NCI-H82 (cell line): ENCODE data around the gene ZNF254.
"Not testable (repeated sequence)": the region's sequence is repeated elsewhere in the genome, so short reads cannot be mapped to it uniquely, and the experiment has no call there.

Source experiments
- DNase-seq: peaks from one replicate; lab custom pipeline; 2025; lab: John Stamatoyannopoulos, UW

Gene ZNF254

GRCh38 chr19:24072720-24073119 lies 14.3 kb upstream of the ZNF254 start:
- no peak for DNase-seq

DNA sequence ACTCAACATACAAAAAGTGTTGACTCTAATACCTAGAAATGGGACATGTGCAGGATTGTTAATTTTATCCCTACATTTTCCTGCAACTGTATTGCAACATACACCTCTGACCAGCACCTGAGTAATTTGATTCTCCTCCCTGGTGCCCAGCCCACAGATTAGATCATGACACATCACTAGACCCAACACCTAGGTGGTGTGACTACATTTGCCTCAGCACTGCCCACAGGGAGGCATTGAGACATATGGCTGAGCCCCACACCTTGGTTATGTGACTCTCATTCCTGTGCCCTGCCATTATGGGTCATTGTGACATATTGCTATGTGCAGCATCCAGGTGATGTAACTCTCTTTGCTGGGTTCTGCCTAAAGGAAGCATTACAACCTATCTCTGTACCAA lies 13.2 kb upstream of the ZNF254 start:
- DNase-seq, result no peak

DNA sequence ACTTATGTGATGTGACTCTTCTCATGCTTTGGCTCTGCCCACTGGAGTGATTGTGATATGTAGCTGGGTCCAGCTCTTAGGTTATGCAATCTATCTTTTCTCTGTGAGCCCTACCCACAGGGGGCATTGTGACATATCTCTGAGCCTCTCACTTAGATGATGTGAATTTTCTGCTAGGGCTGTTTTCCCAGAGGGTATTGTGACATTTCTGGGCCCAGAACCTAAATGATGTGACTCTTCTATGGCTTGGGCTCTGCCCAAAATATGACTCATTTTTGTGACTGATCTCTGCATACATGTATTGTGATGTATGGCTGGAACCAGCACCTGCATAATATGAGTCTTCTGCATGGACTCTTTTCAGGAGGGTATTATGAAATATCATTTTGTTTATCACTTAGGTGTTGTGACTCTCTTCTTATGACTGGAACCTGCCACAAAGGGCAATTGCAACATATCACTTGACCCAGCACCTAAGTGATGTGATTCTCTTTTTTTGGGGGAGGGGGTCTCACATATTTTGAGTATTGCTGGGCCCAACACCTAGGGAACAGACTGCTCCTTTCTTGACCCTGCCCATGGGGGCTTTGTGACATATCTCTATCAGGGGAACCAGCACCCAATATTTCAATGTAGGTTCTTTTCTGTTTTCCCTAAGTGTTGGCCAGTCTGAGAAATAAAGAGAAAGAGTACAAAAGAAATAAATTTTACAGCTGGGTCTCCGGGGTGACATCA lies 12.1 kb upstream of the ZNF254 start:
- DNase-seq, result no peak

GRCh38 chr19:24075530-24075929 lies 11.5 kb upstream of the ZNF254 start:
- DNase-seq, result not testable (repeated sequence)

DNA sequence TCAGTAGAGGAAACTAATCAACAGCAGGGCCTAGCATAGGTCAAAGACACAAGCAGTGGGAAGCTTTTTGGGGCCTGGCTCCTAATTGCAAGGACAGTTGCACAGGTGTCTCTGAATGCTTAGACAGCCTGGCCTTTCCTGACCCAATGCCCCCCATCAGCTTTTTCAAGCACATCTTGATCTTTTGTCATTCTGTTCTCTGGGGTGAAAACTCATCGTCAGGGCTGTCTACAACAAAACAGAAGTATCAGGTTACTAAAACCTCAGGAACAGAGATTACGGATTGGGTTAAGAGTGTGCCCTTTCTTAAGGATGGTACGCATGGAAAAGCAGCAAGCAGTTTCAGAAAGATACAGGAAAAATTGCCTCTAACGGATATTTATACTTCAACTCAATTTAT lies 8.3 kb upstream of the ZNF254 start:
- DNase-seq, result peak; percentile 46

DNA sequence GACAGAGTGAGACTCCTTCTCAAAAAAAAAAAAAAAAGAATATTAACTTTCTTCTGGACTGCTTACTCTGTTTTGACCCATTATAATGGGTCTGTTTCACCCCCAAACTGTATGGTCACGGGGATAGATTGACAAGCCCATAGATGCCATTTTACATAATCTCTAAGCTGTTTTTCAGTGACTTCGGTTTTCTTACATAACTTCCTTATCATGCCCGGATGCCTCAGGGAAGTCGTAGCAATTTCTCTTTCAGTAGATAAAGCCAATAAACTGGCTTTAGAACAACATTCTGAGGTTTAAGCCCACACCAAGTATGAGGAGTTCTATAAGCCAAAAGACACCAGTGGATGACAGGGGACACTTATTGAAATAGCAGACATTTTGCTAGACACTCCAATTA lies 5.9 kb upstream of the ZNF254 start:
- DNase-seq, result no peak

GRCh38 chr19:24098359-24098758 lies 11.4 kb downstream of the ZNF254 start:
- DNase-seq, result no peak

DNA sequence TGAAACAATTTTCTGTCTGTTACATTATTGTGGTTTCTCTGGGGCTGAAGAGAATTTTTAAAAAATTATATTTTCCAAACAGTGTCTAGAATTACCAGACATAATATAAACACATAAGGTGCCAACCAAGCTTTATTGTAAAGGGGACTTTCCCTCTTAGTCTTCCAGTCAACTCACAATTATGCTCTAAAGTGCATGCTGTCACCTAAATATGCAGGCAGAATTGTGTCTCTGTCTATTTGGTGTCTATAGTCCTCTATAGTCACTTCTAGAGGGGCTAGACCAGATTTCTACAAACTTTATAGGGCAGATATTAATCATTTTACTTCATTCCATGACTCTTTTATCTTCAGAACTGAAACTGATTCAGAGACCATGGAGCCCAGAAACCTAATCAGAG lies 12.8 kb downstream of the ZNF254 start:
- DNase-seq, result no peak

GRCh38 chr19:24100597-24100996 lies 13.6 kb downstream of the ZNF254 start:
- not testable (repeated sequence) for DNase-seq

DNA sequence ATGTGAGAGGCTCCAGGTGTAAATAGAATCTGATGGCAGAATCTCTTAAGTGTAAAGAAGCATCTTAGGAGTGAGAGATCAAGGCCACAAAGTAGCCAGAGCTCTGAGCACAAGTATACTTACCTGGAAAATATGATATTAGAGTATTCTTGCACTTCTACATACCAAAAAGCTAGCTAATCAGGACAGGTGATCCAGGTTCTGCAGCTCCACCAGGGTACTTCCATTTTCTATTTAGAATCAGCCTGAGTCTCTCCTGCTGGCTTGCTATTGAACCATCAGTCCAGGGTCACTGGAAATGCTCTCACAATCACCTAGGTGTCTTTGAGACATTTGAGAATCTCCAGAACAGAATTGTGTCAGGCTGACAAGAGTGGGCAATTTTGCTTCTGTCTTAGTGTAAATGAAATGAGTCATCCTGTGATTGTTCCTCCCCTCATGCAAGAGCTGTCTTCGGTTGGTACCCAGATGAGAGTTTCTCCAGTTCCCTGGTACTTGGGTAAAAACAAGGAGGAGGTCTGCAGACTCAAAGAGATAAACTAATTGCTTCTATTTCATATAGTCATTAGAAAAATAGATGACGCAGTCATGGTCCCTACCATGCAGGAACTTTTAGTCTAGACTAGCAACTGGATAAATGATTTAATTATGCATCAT lies 14.6 kb downstream of the ZNF254 start:
- no peak for DNase-seq

DNA sequence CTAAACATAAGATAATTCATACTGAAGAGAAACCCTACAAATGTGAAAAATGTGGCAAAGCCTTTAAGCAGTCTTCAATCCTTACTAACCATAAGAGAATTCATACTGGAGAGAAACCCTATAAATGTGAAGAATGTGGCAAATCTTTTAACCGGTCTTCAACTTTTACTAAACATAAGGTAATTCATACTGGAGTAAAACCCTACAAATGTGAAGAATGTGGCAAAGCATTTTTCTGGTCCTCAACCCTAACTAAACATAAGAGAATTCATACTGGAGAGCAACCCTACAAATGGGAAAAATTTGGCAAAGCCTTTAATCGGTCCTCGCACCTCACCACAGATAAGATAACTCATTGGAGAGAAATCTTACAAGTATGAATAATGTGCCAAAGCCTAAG lies 40.6 kb downstream of the ZNF254 start:
- no peak for DNase-seq

DNA sequence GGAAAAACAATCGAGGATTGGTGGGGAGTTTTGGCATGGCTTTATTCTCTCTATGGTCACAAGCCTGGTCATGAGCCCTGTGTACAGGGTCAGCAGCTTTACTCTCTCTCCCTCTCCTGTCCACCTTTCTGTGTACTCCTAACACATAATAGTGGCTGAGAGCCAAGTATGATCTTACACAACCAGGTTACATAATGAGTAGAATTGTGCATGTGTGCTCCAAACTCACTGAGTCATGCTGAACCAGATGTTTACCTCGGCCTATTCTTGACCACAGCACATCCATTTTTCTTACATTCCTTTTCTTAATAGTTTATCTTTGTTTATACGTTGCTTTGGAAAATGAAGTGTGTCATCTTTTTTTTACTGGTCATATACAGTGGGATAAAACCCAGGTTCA lies 53.1 kb downstream of the ZNF254 start:
- no peak for DNase-seq

DNA sequence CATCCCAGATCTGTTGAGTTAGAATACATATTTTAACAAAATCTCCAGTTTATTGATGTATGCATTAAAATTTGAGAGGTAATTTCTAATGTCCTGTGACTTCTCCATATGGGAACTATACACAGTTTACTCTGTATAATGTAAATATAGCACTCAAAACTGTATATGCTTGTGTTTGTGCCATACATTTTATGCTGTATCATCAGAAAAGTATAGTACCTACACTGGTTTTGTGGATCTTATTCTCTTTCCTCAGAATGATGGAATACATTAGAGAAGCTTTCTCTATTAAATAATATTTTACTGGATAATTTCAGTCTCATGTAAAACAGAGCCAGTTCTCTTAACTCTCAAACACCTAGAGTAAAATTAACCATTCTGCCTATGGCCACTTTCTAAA lies 53.6 kb downstream of the ZNF254 start:
- DNase-seq, result no peak

- DNase-seq, result no peak
Observed at GRCh38 chr19:24141612-24142011, 54.6 kb downstream of the ZNF254 start.

DNA sequence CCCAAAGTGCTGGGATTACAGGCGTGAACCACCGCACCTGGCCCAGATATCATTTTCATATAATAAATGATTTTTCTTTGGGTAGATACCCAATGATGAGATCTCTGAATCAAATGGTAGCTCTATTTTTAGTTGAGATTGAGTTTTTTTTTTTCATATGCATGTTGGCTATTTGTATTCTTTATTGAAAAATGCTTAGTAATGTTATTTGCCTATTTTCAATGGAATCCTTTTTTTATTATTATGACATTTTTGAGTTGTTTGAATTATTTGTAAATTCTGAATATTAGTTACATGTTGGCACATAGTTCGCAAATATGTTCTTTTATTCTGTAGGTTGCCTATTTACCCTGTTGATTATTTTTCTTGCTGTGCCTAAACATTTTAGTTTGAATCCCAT lies 55.8 kb downstream of the ZNF254 start:
- DNase-seq, result no peak

DNA sequence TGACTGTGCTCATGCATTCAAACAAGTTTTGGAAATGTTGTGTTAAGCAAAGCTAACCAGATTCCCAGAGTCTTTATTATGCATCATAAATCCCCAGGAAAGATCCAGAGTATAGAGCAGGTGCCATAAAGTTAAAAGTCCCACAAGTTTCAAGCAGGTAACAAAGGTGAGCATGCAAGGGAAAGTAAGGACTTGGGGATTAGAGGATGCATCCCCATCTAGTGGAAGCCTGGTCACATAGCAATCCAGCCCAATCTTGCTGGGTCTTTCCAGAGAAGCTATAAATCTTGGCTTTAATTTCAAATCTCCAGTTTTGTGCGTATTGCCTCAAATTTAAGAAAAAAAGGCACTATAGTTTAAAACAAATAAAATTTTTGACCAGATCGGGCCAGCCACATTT lies 72.7 kb downstream of the ZNF254 start:
- DNase-seq, result peak; percentile 44

DNA sequence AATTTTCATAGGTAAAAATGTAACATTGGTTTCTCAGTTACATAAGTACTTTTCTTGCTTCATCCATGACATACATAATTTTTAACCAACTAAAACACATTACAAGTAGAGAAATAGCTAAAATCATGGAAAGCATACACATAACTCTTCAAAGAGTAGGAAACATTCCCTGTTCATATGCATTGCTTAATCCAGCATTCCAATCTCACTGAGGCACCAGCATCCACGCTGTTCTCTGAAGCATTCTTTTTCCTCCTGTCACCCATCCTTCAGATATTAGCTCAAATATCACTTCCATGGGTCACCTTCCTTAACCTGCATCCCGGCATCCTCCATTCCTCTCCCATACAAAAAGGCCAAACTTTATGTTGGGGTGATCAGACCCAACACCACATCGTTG lies 79.1 kb downstream of the ZNF254 start:
- no peak for DNase-seq

GRCh38 chr19:24173882-24174281 lies 86.9 kb downstream of the ZNF254 start:
- no peak for DNase-seq

- no peak for DNase-seq
Observed at GRCh38 chr19:24177686-24178085, 90.7 kb downstream of the ZNF254 start.

- no peak for DNase-seq
Observed at GRCh38 chr19:24178207-24178606, 91.2 kb downstream of the ZNF254 start.
